ENCODE results near the gene PPM1A. TPM values are rescaled to one million over a fixed set of nuclear protein-coding genes. Genes with fewer than 3 reads are reported as not detected.

PPM1A gene
- total RNA-seq, 2 donors from 2014 or later: 37.0 to 42.4 TPM

DNA sequence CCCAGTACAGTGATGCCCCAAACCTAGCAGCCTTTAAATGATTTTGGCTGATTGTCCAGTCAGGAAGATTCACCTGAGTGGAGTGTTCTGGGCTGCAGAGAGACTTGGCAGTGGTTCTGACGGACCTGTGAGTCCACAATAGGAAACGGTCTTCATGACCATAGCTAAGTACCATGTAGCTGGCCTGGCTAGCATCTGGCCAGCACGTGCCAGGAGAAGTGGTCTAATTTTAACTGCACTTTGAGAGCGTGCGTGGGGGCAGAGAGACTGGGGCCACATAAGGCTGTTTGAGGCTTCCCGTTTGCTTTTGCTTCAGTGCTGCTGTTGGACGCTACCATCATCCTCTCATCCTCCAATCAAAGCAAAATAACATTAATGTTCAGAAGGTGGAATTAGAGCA lies 54.7 kb downstream of the PPM1A start:
- peak overlapping the region; percentile 43 to 73 for H3K27ac ChIP-seq
- no peak overlapping the region for H3K4me3 ChIP-seq
- H3K27me3 ChIP-seq: no peaks in the 10 kb centered on the region
- H3K4me1 ChIP-seq: peaks cover 0 to 30% of the 10 kb centered on the region in 2 donors
- TF ChIP-seq, protein P1, sequence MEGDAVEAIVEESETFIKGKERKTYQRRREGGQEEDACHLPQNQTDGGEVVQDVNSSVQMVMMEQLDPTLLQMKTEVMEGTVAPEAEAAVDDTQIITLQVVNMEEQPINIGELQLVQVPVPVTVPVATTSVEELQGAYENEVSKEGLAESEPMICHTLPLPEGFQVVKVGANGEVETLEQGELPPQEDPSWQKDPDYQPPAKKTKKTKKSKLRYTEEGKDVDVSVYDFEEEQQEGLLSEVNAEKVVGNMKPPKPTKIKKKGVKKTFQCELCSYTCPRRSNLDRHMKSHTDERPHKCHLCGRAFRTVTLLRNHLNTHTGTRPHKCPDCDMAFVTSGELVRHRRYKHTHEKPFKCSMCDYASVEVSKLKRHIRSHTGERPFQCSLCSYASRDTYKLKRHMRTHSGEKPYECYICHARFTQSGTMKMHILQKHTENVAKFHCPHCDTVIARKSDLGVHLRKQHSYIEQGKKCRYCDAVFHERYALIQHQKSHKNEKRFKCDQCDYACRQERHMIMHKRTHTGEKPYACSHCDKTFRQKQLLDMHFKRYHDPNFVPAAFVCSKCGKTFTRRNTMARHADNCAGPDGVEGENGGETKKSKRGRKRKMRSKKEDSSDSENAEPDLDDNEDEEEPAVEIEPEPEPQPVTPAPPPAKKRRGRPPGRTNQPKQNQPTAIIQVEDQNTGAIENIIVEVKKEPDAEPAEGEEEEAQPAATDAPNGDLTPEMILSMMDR (IDR thresholded peaks at IDR 0.05): no peak
- H3K9me3 ChIP-seq: no peaks in the 10 kb centered on the region
- no peak for DNase-seq (ENCODE audit: low spot score)
- no peaks in the 10 kb centered on the region for H3K36me3 ChIP-seq

DNA sequence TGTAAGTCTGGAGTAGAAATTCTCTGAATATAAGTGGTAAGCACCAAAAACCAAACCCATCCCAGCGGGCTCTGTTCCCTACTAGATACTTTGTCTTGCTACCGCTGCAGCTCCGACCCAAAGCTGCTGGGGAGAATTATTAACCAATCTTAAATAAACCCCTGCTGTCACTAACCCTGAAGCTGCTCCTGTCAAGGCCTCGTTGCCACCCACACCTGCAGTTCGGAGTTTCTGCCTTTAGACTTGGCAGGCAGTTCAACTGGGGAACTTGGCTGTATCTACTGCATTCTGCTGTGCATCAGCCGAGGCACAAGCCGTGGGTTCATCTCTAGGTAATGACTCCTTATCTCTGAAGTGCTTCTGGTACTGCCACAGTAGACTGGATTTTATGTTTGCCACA lies 55.5 kb downstream of the PPM1A start:
- TF ChIP-seq, protein P1 (IDR thresholded peaks at IDR 0.05): no peak
- H3K36me3 ChIP-seq: no peaks in the 10 kb centered on the region
- H3K4me3 ChIP-seq: no peak overlapping the region
- H3K27ac ChIP-seq: peak overlapping the region; percentile 43 to 73
- peaks cover 0 to 30% of the 10 kb centered on the region in 2 donors for H3K4me1 ChIP-seq
- no peaks in the 10 kb centered on the region for H3K9me3 ChIP-seq
- no peak for DNase-seq (ENCODE audit: low spot score)
- H3K27me3 ChIP-seq: no peaks in the 10 kb centered on the region

DNA sequence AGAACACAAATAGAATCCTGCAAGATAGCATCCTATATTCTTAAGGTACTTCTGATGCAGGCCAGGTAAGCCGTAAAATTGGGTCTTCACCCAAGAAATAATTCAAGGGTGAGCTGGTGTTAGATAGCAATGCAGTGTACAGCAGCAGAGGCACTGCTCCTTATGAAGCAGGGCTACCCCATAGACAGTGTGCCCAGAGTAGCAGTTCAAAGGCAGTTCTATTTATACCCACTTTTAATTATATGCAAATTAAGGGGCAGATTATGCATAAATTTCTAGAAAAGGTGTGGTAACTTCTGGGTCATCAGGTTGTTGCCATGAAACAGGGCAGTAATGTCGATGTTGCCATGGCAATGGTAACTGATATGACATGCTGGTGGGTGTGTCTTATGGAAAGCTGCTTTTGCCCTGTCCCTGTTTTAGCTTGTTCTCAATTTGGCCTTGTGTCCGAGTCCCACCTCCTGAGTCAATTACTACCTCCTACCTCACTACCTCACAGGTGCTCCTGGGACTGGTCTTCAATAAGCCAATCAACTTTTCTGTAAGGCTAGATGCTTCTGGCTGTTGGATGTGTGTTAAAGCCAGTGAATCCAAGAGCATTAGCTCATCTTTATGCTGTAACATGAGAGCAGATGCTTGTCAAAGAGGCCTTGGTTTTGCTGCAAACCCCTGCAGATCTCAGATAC lies 61.0 kb downstream of the PPM1A start:
- no peaks in the 10 kb centered on the region for H3K9me3 ChIP-seq
- DNase-seq (ENCODE audit: low spot score): no peak
- H3K4me3 ChIP-seq: no peak overlapping the region
- no peaks in the 10 kb centered on the region for H3K36me3 ChIP-seq
- no peaks in the 10 kb centered on the region for H3K27me3 ChIP-seq
- H3K4me1 ChIP-seq: no peaks in the 10 kb centered on the region
- H3K27ac ChIP-seq: no peak overlapping the region
- TF ChIP-seq, protein P1 (IDR thresholded peaks at IDR 0.05): no peak

DNA sequence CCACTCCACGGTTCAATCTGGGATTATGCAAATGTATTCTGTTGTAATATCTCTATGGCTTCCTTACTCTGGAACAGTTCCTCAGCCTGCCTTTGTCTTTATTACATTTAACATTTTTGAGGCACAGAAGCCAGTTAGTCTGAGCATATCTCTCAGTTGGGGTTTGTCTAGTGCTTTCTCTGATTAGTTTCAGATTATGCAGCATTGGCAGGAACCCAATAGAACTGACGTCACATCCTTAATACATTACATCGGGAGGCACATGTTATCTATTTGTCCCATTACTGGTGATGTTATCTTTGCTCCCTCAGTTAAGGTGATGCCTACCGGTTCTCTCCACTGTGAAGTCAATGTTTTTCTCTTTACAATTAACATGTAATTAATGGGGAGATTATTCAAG lies 62.4 kb downstream of the PPM1A start:
- Histone ChIP-seq H3K4me3 (no peak overlapping the region), H3K9me3 (no peaks in the 10 kb centered on the region), H3K27me3 (no peaks in the 10 kb centered on the region), H3K4me1 (no peaks in the 10 kb centered on the region), H3K36me3 (no peaks in the 10 kb centered on the region), H3K27ac (no peak overlapping the region)
- no peak for DNase-seq (ENCODE audit: low spot score)
- TF ChIP-seq, protein P1 (IDR thresholded peaks at IDR 0.05): no peak

DNA sequence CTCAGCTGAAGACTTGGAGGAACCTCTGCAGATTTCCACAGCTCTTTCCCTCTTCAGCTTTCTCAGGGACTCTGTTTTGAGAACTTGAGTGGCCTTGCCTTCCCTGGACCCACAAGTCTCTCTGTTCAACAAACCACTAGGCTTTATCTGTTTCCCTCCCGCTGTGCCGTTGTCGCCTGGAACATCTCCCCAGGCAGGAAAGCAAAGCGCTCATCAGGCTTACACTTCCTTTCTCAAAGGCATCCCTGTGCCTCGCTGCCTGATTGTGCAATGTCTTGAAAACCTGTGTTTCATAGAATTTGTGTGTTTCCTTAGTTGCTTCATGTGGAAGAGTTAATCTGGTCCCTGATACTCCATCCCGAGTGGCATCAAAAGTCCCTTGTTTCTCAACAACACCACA lies 64.1 kb downstream of the PPM1A start:
- no peak for DNase-seq (ENCODE audit: low spot score)
- TF ChIP-seq, protein P1 (IDR thresholded peaks at IDR 0.05): no peak
- Histone ChIP-seq H3K27ac (no peak overlapping the region), H3K27me3 (no peaks in the 10 kb centered on the region), H3K36me3 (no peaks in the 10 kb centered on the region), H3K4me1 (no peaks in the 10 kb centered on the region), H3K9me3 (no peaks in the 10 kb centered on the region), H3K4me3 (no peak overlapping the region)
